RPMI8226 (cell line): ENCODE measurements around the gene CYP2D6.
A peak's percentile ranks its signal among the peaks of the same experiment; 100 is the strongest.
"Not testable (repeated sequence)": the region's sequence is repeated elsewhere in the genome, so short reads cannot be mapped to it uniquely, and the experiment has no call there.

Source experiments
- DNase-seq: peaks from one replicate; pipeline ENCODE4 v3.0.0-alpha.2; 2015

Gene CYP2D6

GRCh38 chr22:42131562-42131961 lies 952 bp upstream of the CYP2D6 start:
- no peak for DNase-seq

DNA sequence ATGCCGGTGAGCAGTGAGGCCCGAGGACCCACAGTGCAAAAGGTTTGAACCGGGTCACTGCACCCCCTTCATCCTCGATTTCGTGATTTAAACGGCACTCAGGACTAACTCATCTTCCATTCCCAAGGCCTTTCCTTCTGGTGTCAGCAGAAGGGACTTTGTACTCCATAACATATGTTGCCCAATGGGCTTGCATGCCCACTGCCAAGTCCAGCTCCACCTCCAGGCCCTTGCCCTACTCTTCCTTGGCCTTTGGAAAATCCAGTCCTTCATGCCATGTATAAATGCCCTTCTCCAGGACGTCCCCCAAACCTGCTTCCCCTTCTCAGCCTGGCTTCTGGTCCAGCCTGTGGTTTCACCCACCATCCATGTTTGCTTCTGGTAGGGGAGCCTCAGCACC lies 428 bp downstream of the CYP2D6 start:
- DNase-seq = not testable (repeated sequence)

DNA sequence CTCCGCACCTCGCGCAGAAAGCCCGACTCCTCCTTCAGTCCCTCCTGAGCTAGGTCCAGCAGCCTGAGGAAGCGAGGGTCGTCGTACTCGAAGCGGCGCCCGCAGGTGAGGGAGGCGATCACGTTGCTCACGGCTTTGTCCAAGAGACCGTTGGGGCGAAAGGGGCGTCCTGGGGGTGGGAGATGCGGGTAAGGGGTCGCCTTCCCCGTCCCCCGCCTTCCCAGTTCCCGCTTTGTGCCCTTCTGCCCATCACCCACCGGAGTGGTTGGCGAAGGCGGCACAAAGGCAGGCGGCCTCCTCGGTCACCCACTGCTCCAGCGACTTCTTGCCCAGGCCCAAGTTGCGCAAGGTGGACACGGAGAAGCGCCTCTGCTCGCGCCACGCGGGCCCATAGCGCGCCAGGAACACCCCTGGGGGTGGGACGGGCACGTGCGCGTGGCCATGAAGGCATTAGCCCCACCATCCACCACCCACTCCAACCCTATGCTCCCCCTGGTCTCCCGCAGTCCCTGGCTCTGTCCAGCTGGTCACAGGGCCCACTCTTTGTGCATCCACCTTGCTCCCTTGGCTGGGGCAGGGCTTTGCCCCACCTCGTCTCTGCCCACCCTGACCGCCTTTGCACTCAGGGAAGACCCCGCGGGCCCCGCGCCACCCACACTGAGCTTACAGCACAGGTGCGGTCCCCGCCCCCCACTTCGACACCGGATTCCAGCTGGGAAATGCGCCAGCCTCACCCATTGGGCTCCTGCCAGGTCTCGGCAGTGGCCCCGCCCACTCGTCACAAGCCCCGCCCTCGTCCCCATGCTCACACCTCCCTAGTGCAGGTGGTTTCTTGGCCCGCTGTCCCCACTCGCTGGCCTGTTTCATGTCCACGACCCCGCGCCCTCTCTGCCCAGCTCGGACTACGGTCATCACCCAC lies 1.6 kb downstream of the CYP2D6 start:
- not testable (repeated sequence) for DNase-seq

- DNase-seq = not testable (repeated sequence)
Observed at GRCh38 chr22:42128007-42128406, 2.6 kb downstream of the CYP2D6 start.

DNA sequence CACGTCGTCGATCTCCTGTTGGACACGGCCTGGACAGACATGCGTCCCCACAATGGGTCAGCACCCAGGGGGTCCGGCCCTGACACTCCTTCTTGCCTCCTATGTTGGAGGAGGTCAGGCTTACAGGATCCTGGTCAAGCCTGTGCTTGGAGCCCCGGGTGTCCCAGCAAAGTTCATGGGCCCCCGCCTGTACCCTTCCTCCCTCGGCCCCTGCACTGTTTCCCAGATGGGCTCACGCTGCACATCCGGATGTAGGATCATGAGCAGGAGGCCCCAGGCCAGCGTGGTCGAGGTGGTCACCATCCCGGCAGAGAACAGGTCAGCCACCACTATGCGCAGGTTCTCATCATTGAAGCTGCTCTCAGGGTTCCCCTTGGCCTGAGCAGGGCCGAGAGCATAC lies 3.0 kb downstream of the CYP2D6 start:
- DNase-seq = no peak

GRCh38 chr22:42123529-42123928 lies 7.1 kb downstream of the CYP2D6 start:
- DNase-seq = not testable (repeated sequence)

- peak; percentile 54 for DNase-seq
Observed at GRCh38 chr22:42120231-42121021, 10.2 kb downstream of the CYP2D6 start.

DNA sequence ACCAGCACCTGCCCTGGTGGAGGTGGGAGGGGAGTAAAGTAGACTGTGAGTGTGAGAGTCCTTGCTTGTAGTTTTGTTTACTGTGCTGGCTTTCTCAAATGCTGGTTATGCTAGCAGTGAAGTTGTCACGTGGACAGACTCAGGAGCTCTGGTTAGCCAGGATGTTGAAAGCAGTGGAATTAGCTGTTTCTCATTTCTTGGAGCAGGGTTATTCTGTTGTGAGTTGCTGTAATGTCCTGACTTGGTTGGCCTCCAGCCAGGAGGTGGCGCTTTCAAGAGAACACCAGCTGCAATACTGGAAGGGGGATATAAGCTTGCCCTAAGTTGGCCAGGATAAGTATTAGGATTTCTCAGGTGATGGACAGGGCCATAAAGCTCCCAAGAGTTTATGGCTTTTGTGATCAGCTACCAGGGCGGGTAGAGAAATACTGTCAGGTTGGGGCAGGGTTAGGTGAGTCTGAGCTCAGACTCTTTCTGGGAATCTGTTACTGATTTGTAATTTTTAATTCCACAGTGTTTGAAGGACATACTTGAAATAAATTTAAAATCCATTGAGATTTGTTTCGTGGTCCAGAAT lies 13.7 kb downstream of the CYP2D6 start:
- peak; percentile 12 for DNase-seq

GRCh38 chr22:42115420-42115830 lies 15.2 kb downstream of the CYP2D6 start:
- not testable (repeated sequence) for DNase-seq

- peak; percentile 49 for DNase-seq
Observed at GRCh38 chr22:42114721-42115120, 15.9 kb downstream of the CYP2D6 start.

GRCh38 chr22:42112793-42113192 lies 17.8 kb downstream of the CYP2D6 start:
- not testable (repeated sequence) for DNase-seq

DNA sequence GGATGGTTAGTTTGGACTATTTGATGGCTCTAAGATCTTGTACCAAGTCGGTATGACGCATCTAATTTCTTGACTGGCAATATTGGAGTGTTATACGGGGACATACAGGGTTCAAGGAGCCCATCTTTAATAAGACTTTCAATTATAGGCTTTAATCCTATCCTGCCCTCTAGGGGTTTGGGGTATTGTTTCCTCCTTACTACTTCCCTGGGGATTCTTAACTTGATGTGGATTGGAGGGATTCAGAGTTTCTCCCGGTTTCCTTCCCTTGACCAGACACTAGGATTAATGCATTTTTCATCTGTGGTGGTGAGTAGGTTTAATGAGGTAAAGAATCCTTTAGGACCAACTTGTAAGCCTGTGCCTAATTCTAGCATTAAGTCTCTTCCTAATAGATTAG lies 18.8 kb downstream of the CYP2D6 start:
- no peak for DNase-seq

- DNase-seq = no peak
Observed at GRCh38 chr22:42108848-42109247, 21.8 kb downstream of the CYP2D6 start.

- DNase-seq = not testable (repeated sequence)
Observed at GRCh38 chr22:42104332-42104860, 26.2 kb downstream of the CYP2D6 start.

DNA sequence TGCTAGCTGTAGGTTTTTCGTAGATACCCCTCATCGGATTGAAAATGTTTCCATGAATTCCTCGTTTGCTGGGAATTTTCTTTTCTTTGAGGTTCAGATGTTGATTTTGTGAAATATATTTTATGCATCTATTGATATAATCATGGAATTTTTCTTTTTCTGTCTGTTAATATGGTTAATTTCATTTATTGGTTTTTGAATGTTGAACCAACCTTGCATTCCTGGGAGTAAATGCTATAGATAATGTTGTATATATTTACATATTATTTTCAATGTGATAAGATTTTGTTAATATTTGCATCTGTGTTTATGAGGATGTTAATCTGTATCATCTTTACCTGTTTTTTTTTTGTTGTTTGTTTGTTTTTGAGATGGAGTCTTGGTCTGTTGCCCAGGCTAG lies 29.4 kb downstream of the CYP2D6 start:
- DNase-seq = no peak

GRCh38 chr22:42091455-42091782 lies 39.2 kb downstream of the CYP2D6 start:
- DNase-seq = no peak

DNA sequence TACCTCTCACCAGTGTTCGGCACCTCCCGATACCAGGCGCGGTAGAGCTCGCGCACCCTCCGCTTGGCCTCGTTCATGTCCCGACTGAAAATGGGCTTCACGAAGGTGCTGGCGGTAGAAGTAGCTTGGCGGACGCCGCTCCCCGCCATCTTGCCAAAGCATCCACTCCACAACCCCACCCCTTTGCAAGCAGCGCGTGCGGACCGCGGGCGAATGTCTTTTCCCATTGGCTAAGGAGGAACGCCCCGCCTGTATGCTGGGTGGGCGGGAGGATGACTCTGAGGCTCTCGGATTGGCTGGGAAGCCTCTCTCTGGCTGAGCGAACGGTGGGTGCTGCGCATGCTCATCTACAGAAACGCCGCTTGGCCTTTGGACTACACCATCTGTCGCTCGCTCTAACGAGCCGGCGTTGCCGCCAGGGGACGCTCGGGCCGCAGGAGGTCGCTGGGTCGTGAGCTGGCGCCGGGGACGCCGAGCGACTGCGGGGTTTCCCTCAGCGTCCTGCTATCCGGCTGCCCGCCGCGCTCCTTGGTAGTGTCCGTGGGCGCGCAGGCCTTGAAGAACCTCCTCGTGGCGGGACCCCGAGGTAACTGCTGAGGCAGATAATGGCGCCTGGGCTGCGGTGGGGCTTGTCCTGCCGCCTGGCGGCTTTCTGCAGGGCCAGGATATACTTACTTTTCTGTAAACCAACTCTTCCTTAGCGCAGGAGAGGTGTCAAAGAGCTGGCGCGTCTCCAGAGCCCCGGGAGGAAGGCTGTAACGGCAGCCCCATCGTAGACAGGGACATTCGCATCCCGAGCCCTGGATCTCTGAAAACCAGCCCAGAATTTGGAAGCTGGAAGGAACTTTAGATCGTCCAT lies 39.8 kb downstream of the CYP2D6 start, which contains the start of gene NDUFA6:
NDUFA6 (minus strand) TSS at position 177 of the 859 bp plus-strand sequence; CDS start at position 149, 28 bp downstream.
- peak; percentile 99 for DNase-seq

DNA sequence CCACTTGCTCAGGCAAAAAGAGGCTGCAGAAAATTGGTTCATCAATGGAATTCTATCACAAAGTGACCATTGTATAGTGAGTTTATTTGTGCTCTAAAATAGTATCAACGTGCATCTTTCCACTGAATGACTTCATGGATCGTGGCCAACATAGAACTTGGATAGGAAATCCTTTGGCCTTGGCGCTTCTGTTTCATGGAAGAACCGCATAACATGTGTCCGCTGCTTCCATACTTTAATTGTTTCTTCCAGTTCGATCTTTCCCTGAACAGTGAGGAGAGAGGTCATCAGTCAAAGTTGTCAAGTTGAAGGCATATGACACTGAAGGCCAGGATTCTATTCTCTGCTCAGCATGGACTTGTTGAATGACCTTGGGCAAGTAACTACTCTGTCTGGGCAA lies 44.6 kb downstream of the CYP2D6 start:
- no peak for DNase-seq

GRCh38 chr22:42084874-42085273 lies 45.7 kb downstream of the CYP2D6 start:
- no peak for DNase-seq

- no peak for DNase-seq
Observed at GRCh38 chr22:42083119-42083518, 47.5 kb downstream of the CYP2D6 start.

GRCh38 chr22:42080287-42080686 lies 50.3 kb downstream of the CYP2D6 start:
- peak; percentile 19 for DNase-seq
